ENCODE results near the gene TOMM34.
A peak's percentile ranks its signal among the peaks of the same experiment; 100 is the strongest.

TOMM34 gene

GRCh38 chr20:44960103-44960852 is at the start of gene TOMM34:
Gene TOMM34, minus strand, starts transcription at chr20:44960397. Its CDS starts 64 bp downstream, at chr20:44960333.
- peak; percentile 88 to 93 for DNase-seq (ENCODE audit: low read depth in 1 of 2, low spot score in 1 of 2)

- DNase-seq (ENCODE audit: low read depth in 1 of 2, low spot score in 1 of 2) = no peak
These were observed 48.4 kb upstream of the TOMM34 start for GRCh38 chr20:45008521-45009049.

GRCh38 chr20:44997668-44998067 is 37.5 kb upstream of the TOMM34 start:
- no peak for DNase-seq (ENCODE audit: low read depth in 1 of 2, low spot score in 1 of 2)

- no peak for DNase-seq (ENCODE audit: low read depth in 1 of 2, low spot score in 1 of 2)
These were observed 37.0 kb upstream of the TOMM34 start for GRCh38 chr20:44997171-44997570.

GRCh38 chr20:44993343-44993742 is 33.1 kb upstream of the TOMM34 start:
- DNase-seq (ENCODE audit: low read depth in 1 of 2, low spot score in 1 of 2) = no peak

GRCh38 chr20:44990957-44991356 is 30.8 kb upstream of the TOMM34 start:
- DNase-seq (ENCODE audit: low read depth in 1 of 2, low spot score in 1 of 2) = no peak

- no peak for DNase-seq (ENCODE audit: low read depth in 1 of 2, low spot score in 1 of 2)
These were observed 30.2 kb upstream of the TOMM34 start for GRCh38 chr20:44990425-44990824.

GRCh38 chr20:44988631-44989171 is 28.5 kb upstream of the TOMM34 start:
- no peak for DNase-seq (ENCODE audit: low read depth in 1 of 2, low spot score in 1 of 2)

GRCh38 chr20:44983093-44983674 is 23.0 kb upstream of the TOMM34 start:
- no peak for DNase-seq (ENCODE audit: low read depth in 1 of 2, low spot score in 1 of 2)

GRCh38 chr20:44981736-44982406 is 21.7 kb upstream of the TOMM34 start:
- no peak for DNase-seq (ENCODE audit: low read depth in 1 of 2, low spot score in 1 of 2)

- DNase-seq (ENCODE audit: low read depth in 1 of 2, low spot score in 1 of 2) = peak in 1 of 2 donors; percentile 47
These were observed 19.0 kb upstream of the TOMM34 start for GRCh38 chr20:44979090-44979621.

GRCh38 chr20:44976698-44977097 is 16.5 kb upstream of the TOMM34 start:
- no peak for DNase-seq (ENCODE audit: low read depth in 1 of 2, low spot score in 1 of 2)

GRCh38 chr20:44973053-44973452 is 12.9 kb upstream of the TOMM34 start:
- DNase-seq (ENCODE audit: low read depth in 1 of 2, low spot score in 1 of 2) = no peak

- no peak for DNase-seq (ENCODE audit: low read depth in 1 of 2, low spot score in 1 of 2)
These were observed 10.1 kb upstream of the TOMM34 start for GRCh38 chr20:44970243-44970757.

GRCh38 chr20:44969300-44969894 is 9.2 kb upstream of the TOMM34 start:
- DNase-seq (ENCODE audit: low read depth in 1 of 2, low spot score in 1 of 2) = no peak

GRCh38 chr20:44967207-44967807 is 7.1 kb upstream of the TOMM34 start:
- DNase-seq (ENCODE audit: low read depth in 1 of 2, low spot score in 1 of 2) = no peak

- DNase-seq (ENCODE audit: low read depth in 1 of 2, low spot score in 1 of 2) = peak; percentile 89 to 95
These were observed 6.1 kb upstream of the TOMM34 start, which contains the start of gene STK4 for GRCh38 chr20:44966030-44966961. Gene STK4, plus strand, starts transcription at chr20:44966512. Its CDS starts 57 bp downstream, at chr20:44966569.

- DNase-seq (ENCODE audit: low read depth in 1 of 2, low spot score in 1 of 2) = no peak
These were observed 5.4 kb upstream of the TOMM34 start for GRCh38 chr20:44965651-44966029.
